Mesenchymal stem cell (in vitro differentiated cells and primary cell): ENCODE measurements around the gene RDH13.
"Not testable (repeated sequence)": the region's sequence is repeated elsewhere in the genome, so short reads cannot be mapped to it uniquely, and the experiment has no call there.

Experiments used
- DNase-seq: peaks from one replicate; pipeline ENCODE4 v3.0.0-alpha.2; 2013
- H2AFZ ChIP-seq: one replicate; pipeline ENCODE4 v1.6.1; 2013; ENCODE audit warnings: low read depth, mild to moderate bottlenecking, control low read depth, inconsistent platforms, low read length, moderate library complexity
- H2AK5ac ChIP-seq: 2 replicates; pipeline ENCODE4 v1.6.1; 2013; ENCODE audit warnings: low read length, moderate library complexity, mild to moderate bottlenecking, inconsistent platforms; ENCODE audit not compliant: severe bottlenecking
- H2BK120ac ChIP-seq: one replicate; pipeline ENCODE4 v1.6.1; 2013; ENCODE audit warnings: low read depth, mild to moderate bottlenecking, inconsistent platforms, low read length, moderate library complexity
- H2BK12ac ChIP-seq, 2 experiments: one replicate each; pipeline ENCODE4 v1.6.1; 2013; ENCODE audit warnings: inconsistent platforms in 2 of 2, low read length in 2 of 2, mild to moderate bottlenecking in 2 of 2, moderate library complexity in 2 of 2, control low read depth in 1 of 2
- H2BK15ac ChIP-seq: one replicate; pipeline ENCODE4 v1.6.1; 2013; ENCODE audit warnings: mild to moderate bottlenecking, low read depth, inconsistent platforms; ENCODE audit not compliant: poor library complexity, severe bottlenecking
- H2BK5ac ChIP-seq: 2 replicates; pipeline ENCODE4 v1.6.1; 2013; ENCODE audit warnings: low read depth, mild to moderate bottlenecking, low read length, control low read depth, inconsistent platforms; ENCODE audit not compliant: poor library complexity, severe bottlenecking
- H3K14ac ChIP-seq, 2 experiments: one replicate each; pipeline ENCODE4 v1.6.1; 2013; ENCODE audit warnings: inconsistent platforms in 2 of 2, low read length in 2 of 2, control low read depth in 1 of 2, mild to moderate bottlenecking in 1 of 2, moderate library complexity in 1 of 2
- H3K18ac ChIP-seq, 2 experiments: one replicate each; pipeline ENCODE4 v1.6.1; 2013; ENCODE audit warnings: inconsistent platforms in 2 of 2, low read length in 2 of 2, control low read depth in 1 of 2, low read depth in 1 of 2, mild to moderate bottlenecking in 1 of 2
- H3K23ac ChIP-seq, 2 experiments: one replicate each; pipeline ENCODE4 v1.6.1; 2013; ENCODE audit warnings: inconsistent platforms in 2 of 2, low read length in 2 of 2, mild to moderate bottlenecking in 2 of 2, moderate library complexity in 2 of 2, control low read depth in 1 of 2
- H3K27ac ChIP-seq: 2 replicates; pipeline ENCODE4 v1.5.1; 2013; ENCODE audit warnings: mild to moderate bottlenecking, moderate library complexity, low read length, control low read depth, inconsistent platforms; ENCODE audit not compliant: poor library complexity, severe bottlenecking
- H3K27me3 ChIP-seq, 2 experiments: 2 replicates each; pipeline versions ENCODE4 v1.6.1 to v1.7.0; 2013; ENCODE audit warnings: low read length in 2 of 2, mild to moderate bottlenecking in 2 of 2, moderate library complexity in 2 of 2, control low read depth in 1 of 2, inconsistent platforms in 1 of 2; ENCODE audit not compliant: control insufficient read depth in 1 of 2, insufficient read depth in 1 of 2
- H3K36me3 ChIP-seq, 2 experiments: 2 replicates each; pipeline versions ENCODE4 v1.6.1 to v1.7.0; 2013; ENCODE audit warnings: low read length in 2 of 2, control low read depth in 1 of 2, inconsistent platforms in 1 of 2, low read depth in 1 of 2, mild to moderate bottlenecking in 1 of 2; ENCODE audit not compliant: insufficient read depth in 2 of 2, control insufficient read depth in 1 of 2
- H3K4ac ChIP-seq, 2 experiments: one replicate each; pipeline ENCODE4 v1.6.1; 2013; ENCODE audit warnings: inconsistent platforms in 2 of 2, low read length in 2 of 2, mild to moderate bottlenecking in 2 of 2, moderate library complexity in 2 of 2, control low read depth in 1 of 2, low read depth in 1 of 2
- H3K4me1 ChIP-seq: 2 replicates; pipeline ENCODE4 v1.6.1; 2013; ENCODE audit warnings: low read depth, low read length, control low read depth; ENCODE audit not compliant: control insufficient read depth, insufficient read depth
- H3K4me2 ChIP-seq: 2 replicates; pipeline ENCODE4 v1.6.1; 2013; ENCODE audit warnings: low read length, mild to moderate bottlenecking, inconsistent platforms; ENCODE audit not compliant: poor library complexity, severe bottlenecking
- H3K4me3 ChIP-seq, 2 experiments: 2 replicates each; pipeline versions ENCODE4 v1.5.1 to v1.7.0; 2013; ENCODE audit warnings: low read length in 2 of 2, mild to moderate bottlenecking in 2 of 2, control low read depth in 1 of 2, low read depth in 1 of 2; ENCODE audit not compliant: insufficient read depth in 1 of 2
- H3K79me1 ChIP-seq: replicated peaks from 2 replicates; pipeline ENCODE4 v1.6.1; 2013; ENCODE audit warnings: mild to moderate bottlenecking, control low read depth, low read length, inconsistent platforms; ENCODE audit not compliant: poor library complexity, severe bottlenecking
- H3K9ac ChIP-seq: 2 replicates; pipeline ENCODE4 v1.7.0; 2013; ENCODE audit warnings: mild to moderate bottlenecking, low read length, moderate library complexity
- H3K9me3 ChIP-seq: 2 replicates; pipeline ENCODE4 v1.7.0; 2013; ENCODE audit warnings: mild to moderate bottlenecking, low read length; ENCODE audit not compliant: control insufficient read depth
- H4K8ac ChIP-seq: one replicate; pipeline ENCODE4 v1.6.1; 2013; ENCODE audit warnings: inconsistent platforms, mild to moderate bottlenecking, low read length, moderate library complexity
- H4K91ac ChIP-seq: one replicate; pipeline ENCODE4 v1.6.1; 2013; ENCODE audit warnings: mild to moderate bottlenecking, low read length, inconsistent platforms
- WGBS: methylation state at CpG from one replicate; pipeline ENCODE4 v1.1.7; 2013; ENCODE audit warnings: mixed read lengths; 5-methylcytosine and 5-hydroxymethylcytosine counted together

The RDH13 gene

GRCh38 chr19:55020351-55020750 lies 42.6 kb downstream of the RDH13 start:
- not testable (repeated sequence) for H3K9me3 ChIP-seq, H3K4ac ChIP-seq

DNA sequence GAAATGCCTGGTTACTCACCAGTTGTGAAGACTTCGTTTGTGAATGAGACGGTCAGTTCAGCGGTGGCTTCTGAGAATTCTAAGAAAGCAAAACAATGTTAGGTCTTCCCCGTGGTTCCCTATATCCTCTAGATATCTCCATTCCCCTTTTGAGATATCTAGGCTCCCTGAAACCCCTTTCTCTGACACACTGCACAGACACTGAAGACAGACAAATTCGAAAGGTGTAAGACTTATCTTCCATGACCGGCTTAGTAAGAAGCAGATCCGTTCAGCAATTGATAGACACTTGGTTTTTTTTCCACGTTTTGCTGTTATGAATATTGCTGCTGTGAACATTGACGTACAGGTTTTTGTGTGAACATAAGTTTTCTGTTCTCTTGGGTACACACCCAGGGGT lies 44.3 kb downstream of the RDH13 start:
- Histone ChIP-seq H4K8ac (no peak overlapping the region), H3K9ac (no peak overlapping the region), H3K4me3 (no peak overlapping the region), H3K4ac (no peak overlapping the region), H3K4me2 (no peak overlapping the region), H2BK12ac (no peak overlapping the region), H3K79me1 (no peaks in the 10 kb centered on the region), H3K27ac (no peak overlapping the region), H2AK5ac (no peak overlapping the region), H3K9me3 (peaks cover 4% of the 10 kb centered on the region), H3K23ac (no peak overlapping the region), H3K4me1 (no peaks in the 10 kb centered on the region), H3K18ac (no peak overlapping the region), H3K14ac (no peak overlapping the region), H2BK15ac (no peak overlapping the region), H2BK5ac (no peak overlapping the region), H3K27me3 (no peaks in the 10 kb centered on the region), H2BK120ac (no peak overlapping the region), H2AFZ (no peak overlapping the region), H4K91ac (no peak overlapping the region), H3K36me3 (no peaks in the 10 kb centered on the region)
- WGBS, result 84% methylated on average over 9 of the region's 9 CpGs
- DNase-seq, result no peak

More at GRCh38 chr19:55020351-55020750, 42.6 kb downstream of the RDH13 start:
- not testable (repeated sequence) for DNase-seq, H2BK12ac ChIP-seq, H3K27ac ChIP-seq, H3K18ac ChIP-seq, H4K8ac ChIP-seq, H3K36me3 ChIP-seq, H3K4me1 ChIP-seq, H3K23ac ChIP-seq, H3K4me3 ChIP-seq, H2BK120ac ChIP-seq, H3K79me1 ChIP-seq, H3K9ac ChIP-seq, H2BK15ac ChIP-seq, H3K27me3 ChIP-seq, H3K4me2 ChIP-seq, H3K14ac ChIP-seq, H4K91ac ChIP-seq, H2BK5ac ChIP-seq, H2AK5ac ChIP-seq, H2AFZ ChIP-seq

- Histone ChIP-seq H2BK120ac (no peak overlapping the region), H3K4me1 (no peaks in the 10 kb centered on the region), H3K4me3 (no peak overlapping the region), H4K8ac (no peak overlapping the region), H3K9me3 (peaks cover 2% of the 10 kb centered on the region), H3K79me1 (no peaks in the 10 kb centered on the region), H3K27ac (no peak overlapping the region), H2BK15ac (no peak overlapping the region), H2BK12ac (no peak overlapping the region), H3K27me3 (no peaks in the 10 kb centered on the region), H3K23ac (no peak overlapping the region), H2AFZ (no peak overlapping the region), H3K4me2 (no peak overlapping the region), H3K4ac (no peak overlapping the region), H3K18ac (no peak overlapping the region), H3K9ac (no peak overlapping the region), H3K36me3 (no peaks in the 10 kb centered on the region), H2AK5ac (no peak overlapping the region), H2BK5ac (no peak overlapping the region), H4K91ac (no peak overlapping the region), H3K14ac (no peak overlapping the region)
- 94% methylated on average over 15 of the region's 15 CpGs for WGBS
- DNase-seq, result no peak
Observed at GRCh38 chr19:55018216-55018615, 44.7 kb downstream of the RDH13 start.

- no peak overlapping the region for H2AFZ ChIP-seq
- H3K23ac ChIP-seq, result no peak overlapping the region
- DNase-seq, result no peak
- no peak overlapping the region for H4K91ac ChIP-seq
- H3K9ac ChIP-seq, result no peak overlapping the region
- no peak overlapping the region for H3K27ac ChIP-seq
- no peaks in the 10 kb centered on the region for H3K4me1 ChIP-seq
- H3K18ac ChIP-seq, result no peak overlapping the region
- H2BK12ac ChIP-seq, result no peak overlapping the region
- 88% methylated on average over 3 of the region's 3 CpGs for WGBS
- H3K36me3 ChIP-seq, result no peaks in the 10 kb centered on the region
- H4K8ac ChIP-seq, result no peak overlapping the region
- no peak overlapping the region for H3K4me2 ChIP-seq
- no peaks in the 10 kb centered on the region for H3K9me3 ChIP-seq
- H3K27me3 ChIP-seq, result no peaks in the 10 kb centered on the region
- H3K4me3 ChIP-seq, result no peak overlapping the region
- H3K79me1 ChIP-seq, result no peaks in the 10 kb centered on the region
- H3K14ac ChIP-seq, result no peak overlapping the region
- no peak overlapping the region for H2BK5ac ChIP-seq
- no peak overlapping the region for H2AK5ac ChIP-seq
- H2BK15ac ChIP-seq, result no peak overlapping the region
- no peak overlapping the region for H2BK120ac ChIP-seq
- H3K4ac ChIP-seq, result no peak overlapping the region
Observed at GRCh38 chr19:55016017-55016416, 46.9 kb downstream of the RDH13 start.
